Smooth muscle cell of bladder (primary cell): ENCODE results near the gene MTNR1A. TPM values are rescaled to one million over a fixed set of nuclear protein-coding genes. Genes with fewer than 3 reads are reported as not detected.

Experiments
- total RNA-seq: library from RNA; depleted of rRNA; stranded (reverse); fragments of >200 nt; gene quantifications from 2 replicates; pipeline ENCODE4 v1.2.3, GENCODE V29; 2014

Gene MTNR1A
- not detected in 2 replicates for total RNA-seq

DNA sequence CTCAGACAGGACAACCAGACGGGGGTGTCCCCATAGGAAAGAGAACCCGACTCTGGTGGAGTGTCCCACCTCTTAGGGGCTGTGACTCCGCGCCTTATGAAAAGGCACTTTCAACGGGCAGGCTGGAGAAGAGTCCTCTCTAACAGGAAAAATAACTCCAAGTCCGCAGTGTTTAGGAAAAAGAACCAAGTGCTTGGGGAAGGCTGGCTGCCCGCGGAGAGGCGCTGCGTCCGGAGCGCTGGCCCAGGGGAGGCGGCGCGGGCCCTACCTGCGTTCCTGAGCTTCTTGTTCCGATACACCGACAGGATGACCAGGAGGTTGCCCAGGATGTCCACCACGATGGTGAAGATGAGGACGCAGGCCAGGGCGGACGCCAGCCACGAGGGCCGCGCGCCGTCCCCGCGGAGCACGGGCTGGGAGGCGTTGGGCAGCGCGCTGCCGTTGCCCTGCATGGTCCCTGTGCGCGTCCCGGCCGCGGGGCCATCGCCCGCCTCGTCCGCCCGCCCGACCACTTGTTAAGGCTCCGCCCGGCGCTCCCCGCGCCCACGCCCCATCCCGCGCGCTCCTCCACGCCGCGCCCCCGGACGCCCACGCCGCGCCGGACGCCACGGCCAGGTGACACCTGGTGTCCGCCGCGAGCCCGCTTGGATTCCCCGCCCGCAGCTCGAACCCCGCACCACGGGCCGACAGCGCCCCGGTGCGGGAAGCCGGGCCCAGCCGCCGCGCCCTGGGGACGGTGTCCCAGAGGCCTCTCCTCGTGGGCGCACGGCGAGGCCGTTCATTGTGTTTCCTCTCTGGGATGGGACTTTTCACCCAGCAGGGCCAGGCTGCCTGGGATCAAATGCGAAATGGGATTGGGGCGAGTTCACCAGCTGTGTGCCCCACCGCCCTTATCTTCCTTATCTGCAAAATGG lies at the start of gene MTNR1A:
Gene MTNR1A (minus strand): TSS at position 654 of the 914 bp plus-strand sequence. CDS start 202 bp downstream, at position 452.

Other genes starting within 250 kb of the MTNR1A start
- 132 and 358 TPM in 2 replicates for gene FAT1, start 168.3 kb upstream of the MTNR1A start, total RNA-seq